Spleen (tissue), 13 donors: ENCODE data around the gene SLX4. TPM values are rescaled to one million over a fixed set of nuclear protein-coding genes. Genes with fewer than 3 reads are reported as not detected.
"Not testable (repeated sequence)": the region's sequence is repeated elsewhere in the genome, so short reads cannot be mapped to it uniquely, and the experiment has no call there.

Experiments
- DNase-seq: peaks from one replicate; pipeline ENCODE4 v3.0.0-alpha.2; 2020
- H3K27ac ChIP-seq, 8 donors: fragments of 200-600 bp; sonication (generic) in 7 of 8; 1 replicate in 4 of 8; 2 replicates in 4 of 8; pipeline versions ENCODE4 v1.5.0 to v1.8.0; 2016 to 2021; ENCODE audit warnings: inconsistent platforms in 4 of 8, mild to moderate bottlenecking in 4 of 8, moderate library complexity in 1 of 8
- H3K27me3 ChIP-seq, 7 donors: fragments of 200-600 bp; sonication (generic) in 6 of 7; replicated peaks in 1 of 7; 1 replicate in 4 of 7; 2 replicates in 3 of 7; pipeline versions ENCODE4 v1.5.0 to v1.8.0; 2016 to 2021; ENCODE audit warnings: inconsistent platforms in 3 of 7, mild to moderate bottlenecking in 1 of 7
- H3K36me3 ChIP-seq, 6 donors: fragments of 200-600 bp; sonication (generic) in 5 of 6; 1 replicate in 4 of 6; 2 replicates in 2 of 6; pipeline versions ENCODE4 v1.5.0 to v1.8.0; 2016 to 2021; ENCODE audit warnings: inconsistent platforms in 2 of 6
- H3K4me1 ChIP-seq, 6 donors: fragments of 200-600 bp; sonication (generic) in 5 of 6; 1 replicate in 3 of 6; 2 replicates in 3 of 6; pipeline versions ENCODE4 v1.5.0 to v1.8.0; 2016 to 2021; ENCODE audit warnings: inconsistent platforms in 3 of 6
- H3K4me3 ChIP-seq, 8 donors: fragments of 200-600 bp; sonication (generic) in 7 of 8; 1 replicate in 4 of 8; 2 replicates in 4 of 8; pipeline versions ENCODE4 v1.5.0 to v1.8.0; 2016 to 2021; ENCODE audit warnings: inconsistent platforms in 4 of 8, mild to moderate bottlenecking in 4 of 8, moderate library complexity in 2 of 8
- H3K9me3 ChIP-seq, 8 donors: fragments of 200-600 bp; sonication (generic) in 7 of 8; 1 replicate in 4 of 8; 2 replicates in 4 of 8; pipeline versions ENCODE4 v1.5.0 to v1.8.0; 2016 to 2021; ENCODE audit warnings: inconsistent platforms in 4 of 8
- POLR2A ChIP-seq, 3 donors: fragments of 450-650 bp; IDR thresholded peaks; one replicate each; pipeline ENCODE4 v1.5.1; 2017; ENCODE audit warnings: antibody characterized with exemption in 3 of 3, mild to moderate bottlenecking in 1 of 3
- POLR2AphosphoS5 ChIP-seq, 3 donors: sonication (generic); formaldehyde crosslinking; IDR thresholded peaks; one replicate each; pipeline ENCODE4 v1.5.1; 2017; ENCODE audit warnings: antibody characterized with exemption in 3 of 3
- WGBS, 5 donors: extraction: QIAGEN DNeasy Blood & Tissue Kit in 3 of 5; methylation state at CpG; one replicate each; pipeline versions ENCODE4 v1.1.5 to v1.1.7; 2013 to 2018; 5-methylcytosine and 5-hydroxymethylcytosine counted together
- intact Hi-C: fragments of 100-400 bp; cut with DNase I; formaldehyde crosslinking; loops from one replicate; pipeline ENCODE4 v1.15.0; 2023; ENCODE audit warnings: low total_unique reads
- long read RNA-seq, 2 donors: transcript quantifications; one replicate each; lab custom pipeline, GENCODE V29; 2026
- polyA plus RNA-seq, 3 donors: library from polyadenylated mRNA; stranded (reverse); fragments of 200-250 nt; gene quantifications; one replicate each; pipeline ENCODE4 v1.2.1, GENCODE V29; 2013
- total RNA-seq, 7 donors: library from RNA; depleted of rRNA in 3 of 7; stranded (reverse); fragments of >200 nt in 3 of 7; fragmentation: NEBNext Ultra II Directional in 4 of 7; extraction: Animal tissue kit (Norgen Biotek cat#: 25700) in 4 of 7; gene quantifications; one replicate each; pipeline versions ENCODE4 v1.1.0 to v1.2.1, GENCODE V29; 2016 to 2021
- TF ChIP-seq, protein P1 (sequence below), 11 experiments: fragments of 200-600 bp in 7 of 11; fragments of 450-650 bp in 4 of 11; sonication (generic) in 4 of 11; IDR thresholded peaks in 8 of 11; conservative IDR thresholded peaks in 3 of 11; 1 replicate in 7 of 11; 2 replicates in 4 of 11; pipeline versions ENCODE4 v1.4.0 to v1.8.0; 2016 to 2021; ENCODE audit warnings: antibody characterized with exemption in 11 of 11, inconsistent platforms in 4 of 11, mild to moderate bottlenecking in 1 of 11
- donor health status: healthy with polysubstance abuse.
- donor health status: DM: no; HTN: no; CAD: no; lungs with moderate emphysema.
- donor health status: DM: no; HTN: no; CAD: no.
- donor health status: Bipolar disorder and iron deficiency.
- donor health status: healthy.
- donor health status: DM: no; HTN: no; CAD: no.
- donor health status: DM: yes; HTN: yes; CAD: no.

Gene SLX4
- total RNA-seq (1 to 10 TPM; 5.9 to 8.8 (median 7.3) TPM), polyA plus RNA-seq (1 to 10 TPM; 1.8 to 4.0 (median 2.4) TPM)
- long read RNA-seq, donor 1 = 0 reads
- long read RNA-seq, donor 2 = 0 reads

GRCh38 chr16:3611146-3611975 lies at the start of gene SLX4:
Gene SLX4, minus strand, starts transcription at chr16:3611606. Its CDS starts 2,642 bp downstream, at chr16:3608964.
- peak within 1 kb of the TSS; percentile 77 to 96 (median 90) for H3K27ac ChIP-seq
- intact Hi-C loops = no loop called here
- H3K4me3 ChIP-seq = peak within 1 kb of the TSS; percentile 85 to 99 (median 94)
- no peaks in the 10 kb centered on the region for H3K27me3 ChIP-seq
- TF ChIP-seq POLR2A (IDR thresholded peaks at IDR 0.05) (peak in 1 of 3 donors; percentile 77), POLR2AphosphoS5 (IDR thresholded peaks at IDR 0.05) (peak; percentile 89 to 94 (median 92))
- TF ChIP-seq, protein P1, sequence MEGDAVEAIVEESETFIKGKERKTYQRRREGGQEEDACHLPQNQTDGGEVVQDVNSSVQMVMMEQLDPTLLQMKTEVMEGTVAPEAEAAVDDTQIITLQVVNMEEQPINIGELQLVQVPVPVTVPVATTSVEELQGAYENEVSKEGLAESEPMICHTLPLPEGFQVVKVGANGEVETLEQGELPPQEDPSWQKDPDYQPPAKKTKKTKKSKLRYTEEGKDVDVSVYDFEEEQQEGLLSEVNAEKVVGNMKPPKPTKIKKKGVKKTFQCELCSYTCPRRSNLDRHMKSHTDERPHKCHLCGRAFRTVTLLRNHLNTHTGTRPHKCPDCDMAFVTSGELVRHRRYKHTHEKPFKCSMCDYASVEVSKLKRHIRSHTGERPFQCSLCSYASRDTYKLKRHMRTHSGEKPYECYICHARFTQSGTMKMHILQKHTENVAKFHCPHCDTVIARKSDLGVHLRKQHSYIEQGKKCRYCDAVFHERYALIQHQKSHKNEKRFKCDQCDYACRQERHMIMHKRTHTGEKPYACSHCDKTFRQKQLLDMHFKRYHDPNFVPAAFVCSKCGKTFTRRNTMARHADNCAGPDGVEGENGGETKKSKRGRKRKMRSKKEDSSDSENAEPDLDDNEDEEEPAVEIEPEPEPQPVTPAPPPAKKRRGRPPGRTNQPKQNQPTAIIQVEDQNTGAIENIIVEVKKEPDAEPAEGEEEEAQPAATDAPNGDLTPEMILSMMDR (IDR thresholded peaks at IDR 0.05 in 8 of 11, conservative IDR thresholded peaks at IDR 0.05 in 3 of 11) = peak in 2 of 11 experiments; percentile 12 to 27
- H3K4me1 ChIP-seq = peaks cover 18 to 75% (median 31%) of the 10 kb centered on the region in 6 donors
- 0 to 1% (median 0%) methylated on average over 27 to 86 of the region's 86 CpGs for WGBS, 5 donors
- peak; percentile 97 for DNase-seq
- no peaks in the 10 kb centered on the region for H3K9me3 ChIP-seq
- H3K36me3 ChIP-seq = peaks cover 0 to 25% (median 0%) of the 10 kb centered on the region in 6 donors

DNA sequence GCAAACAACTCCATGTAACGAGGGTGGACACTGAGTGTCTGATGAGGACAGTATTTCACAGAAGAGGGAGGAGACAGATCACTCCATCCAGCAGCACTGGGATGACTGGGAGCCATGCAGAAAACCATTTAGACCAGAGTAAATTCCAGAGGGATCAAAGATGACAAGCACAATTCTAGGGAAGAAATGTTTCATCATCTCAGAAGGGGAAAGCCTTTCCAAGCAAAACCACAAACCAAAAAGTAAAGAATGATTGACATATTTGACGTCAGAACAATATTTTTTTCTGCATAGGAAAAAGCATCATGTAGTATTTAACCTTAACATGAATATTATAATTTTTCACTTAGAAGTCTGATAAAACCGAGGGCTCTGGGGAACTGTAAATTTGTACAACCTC lies 47.8 kb upstream of the SLX4 start:
- intact Hi-C loops = no loop called here
- Histone ChIP-seq H3K9me3 (no peaks in the 10 kb centered on the region), H3K36me3 (peaks cover 2 to 99% (median 88%) of the 10 kb centered on the region in 6 donors), H3K4me3 (no peak overlapping the region), H3K4me1 (peaks cover 0 to 1% (median 0%) of the 10 kb centered on the region in 6 donors), H3K27ac (no peak overlapping the region), H3K27me3 (no peaks in the 10 kb centered on the region)
- WGBS, 5 donors = 69 to 79% (median 77%) methylated on average over 3 of the region's 3 CpGs
- TF ChIP-seq, protein P1 (IDR thresholded peaks at IDR 0.05 in 8 of 11, conservative IDR thresholded peaks at IDR 0.05 in 3 of 11) = no peak
- no peak for TF ChIP-seq POLR2AphosphoS5 (IDR thresholded peaks at IDR 0.05)
- no peak for TF ChIP-seq POLR2A (IDR thresholded peaks at IDR 0.05)
- DNase-seq = no peak

DNA sequence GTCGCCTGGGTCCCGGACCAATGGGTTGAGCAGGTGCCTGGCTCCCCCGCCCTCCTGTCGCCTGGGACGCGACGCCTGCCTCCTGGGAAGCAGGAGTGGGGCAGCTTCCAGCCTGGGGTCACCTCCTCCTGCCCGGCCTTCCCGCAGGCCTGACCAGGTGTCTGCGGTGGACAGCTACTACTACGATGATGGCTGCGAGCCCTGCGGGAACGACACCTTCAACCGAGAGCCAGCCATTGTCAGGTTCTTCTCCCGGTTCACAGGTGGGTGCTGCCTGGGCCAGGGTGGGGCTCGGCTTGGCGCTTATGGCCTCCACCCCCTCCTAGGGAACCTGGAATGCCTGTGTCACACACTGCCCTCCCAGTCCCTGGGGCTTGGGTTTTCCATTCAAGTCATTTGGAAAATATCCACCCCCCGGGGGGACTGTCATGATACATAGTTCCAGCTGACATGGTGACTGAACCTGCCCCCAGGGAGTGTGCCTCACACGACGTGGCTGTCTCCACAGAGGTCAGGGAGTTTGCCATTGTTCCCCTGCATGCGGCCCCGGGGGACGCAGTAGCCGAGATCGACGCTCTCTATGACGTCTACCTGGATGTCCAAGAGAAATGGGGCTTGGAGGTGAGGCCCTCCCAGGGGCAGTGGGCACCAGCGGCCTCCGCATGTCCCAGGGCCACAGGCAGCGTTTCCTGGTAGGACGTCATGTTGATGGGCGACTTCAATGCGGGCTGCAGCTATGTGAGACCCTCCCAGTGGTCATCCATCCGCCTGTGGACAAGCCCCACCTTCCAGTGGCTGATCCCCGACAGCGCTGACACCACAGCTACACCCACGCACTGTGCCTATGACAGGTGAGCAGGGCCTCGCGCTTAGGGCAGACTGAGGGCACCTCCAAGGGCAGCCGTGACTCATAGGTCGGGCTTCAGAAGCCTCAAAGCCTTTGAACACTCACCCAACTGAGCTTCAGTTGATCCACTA lies 45.4 kb upstream of the SLX4 start:
- Histone ChIP-seq H3K27ac (no peak overlapping the region), H3K36me3 (peaks cover 2 to 91% (median 66%) of the 10 kb centered on the region in 6 donors), H3K9me3 (no peaks in the 10 kb centered on the region), H3K4me3 (no peak overlapping the region), H3K27me3 (no peaks in the 10 kb centered on the region), H3K4me1 (peaks cover 0 to 6% (median 0%) of the 10 kb centered on the region in 6 donors)
- DNase-seq = peak; percentile 56
- intact Hi-C loops = no loop called here
- WGBS, 5 donors = 91 to 93% (median 93%) methylated on average over 32 to 42 of the region's 42 CpGs
- TF ChIP-seq, protein P1 (IDR thresholded peaks at IDR 0.05 in 8 of 11, conservative IDR thresholded peaks at IDR 0.05 in 3 of 11) = no peak
- TF ChIP-seq POLR2AphosphoS5 (IDR thresholded peaks at IDR 0.05) = peak in 1 of 3 donors; percentile 32

GRCh38 chr16:3656160-3656490 lies 44.7 kb upstream of the SLX4 start:
- 80 to 99% (median 91%) methylated on average over 5 to 7 of the region's 10 CpGs for WGBS, 5 donors
- H3K9me3 ChIP-seq, H3K4me3 ChIP-seq, H3K27me3 ChIP-seq, DNase-seq, H3K27ac ChIP-seq, intact Hi-C loops, H3K4me1 ChIP-seq: not testable (repeated sequence)
- H3K36me3 ChIP-seq = peaks cover 2 to 91% (median 65%) of the 10 kb centered on the region in 6 donors
